Loucy (cell line): ENCODE measurements around the gene PBLD.
"Not testable (repeated sequence)": the region's sequence is repeated elsewhere in the genome, so short reads cannot be mapped to it uniquely, and the experiment has no call there.

Source experiments
- EZH2phosphoT487 ChIP-seq: fragments of 200-600 bp; IDR thresholded peaks from 2 replicates; pipeline ENCODE4 v1.6.1; 2018; ENCODE audit warnings: antibody characterized with exemption, mild to moderate bottlenecking, moderate library complexity, borderline replicate concordance
- TF ChIP-seq, protein P1 (sequence below): fragments of 200-600 bp; sonication (generic); conservative IDR thresholded peaks from 2 replicates; pipeline ENCODE4 v1.5.1; 2014; ENCODE audit warnings: mild to moderate bottlenecking, antibody characterized with exemption, low read length

DNA sequence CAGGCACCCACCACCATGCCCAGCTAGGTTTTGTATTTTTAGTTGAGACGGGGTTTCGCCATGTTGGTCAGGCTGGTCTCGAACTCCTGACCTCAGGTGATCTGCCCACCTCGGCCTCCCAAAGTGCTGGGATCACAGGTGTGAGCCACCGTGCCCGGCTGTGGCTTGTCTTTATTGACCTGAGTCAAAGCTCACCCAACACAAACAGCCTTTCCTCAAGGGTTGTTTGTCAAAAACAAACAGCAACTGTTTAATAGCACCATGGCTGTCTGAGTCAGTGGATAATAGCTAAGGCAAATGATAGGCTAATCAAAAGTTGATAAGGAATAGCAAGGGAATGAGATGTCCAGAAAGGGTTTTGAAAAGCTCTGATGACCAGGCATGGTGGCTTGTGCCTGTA, 17.8 kb downstream of the PBLD start:
- TF ChIP-seq, protein P1, sequence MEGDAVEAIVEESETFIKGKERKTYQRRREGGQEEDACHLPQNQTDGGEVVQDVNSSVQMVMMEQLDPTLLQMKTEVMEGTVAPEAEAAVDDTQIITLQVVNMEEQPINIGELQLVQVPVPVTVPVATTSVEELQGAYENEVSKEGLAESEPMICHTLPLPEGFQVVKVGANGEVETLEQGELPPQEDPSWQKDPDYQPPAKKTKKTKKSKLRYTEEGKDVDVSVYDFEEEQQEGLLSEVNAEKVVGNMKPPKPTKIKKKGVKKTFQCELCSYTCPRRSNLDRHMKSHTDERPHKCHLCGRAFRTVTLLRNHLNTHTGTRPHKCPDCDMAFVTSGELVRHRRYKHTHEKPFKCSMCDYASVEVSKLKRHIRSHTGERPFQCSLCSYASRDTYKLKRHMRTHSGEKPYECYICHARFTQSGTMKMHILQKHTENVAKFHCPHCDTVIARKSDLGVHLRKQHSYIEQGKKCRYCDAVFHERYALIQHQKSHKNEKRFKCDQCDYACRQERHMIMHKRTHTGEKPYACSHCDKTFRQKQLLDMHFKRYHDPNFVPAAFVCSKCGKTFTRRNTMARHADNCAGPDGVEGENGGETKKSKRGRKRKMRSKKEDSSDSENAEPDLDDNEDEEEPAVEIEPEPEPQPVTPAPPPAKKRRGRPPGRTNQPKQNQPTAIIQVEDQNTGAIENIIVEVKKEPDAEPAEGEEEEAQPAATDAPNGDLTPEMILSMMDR = not testable (repeated sequence)
- TF ChIP-seq EZH2phosphoT487 = not testable (repeated sequence)
